HG02970 (cell line): ENCODE measurements around the gene PKD2L2.
"Not testable (repeated sequence)": the region's sequence is repeated elsewhere in the genome, so short reads cannot be mapped to it uniquely, and the experiment has no call there.

Experiments
- ATAC-seq: cut with Tn5 transposase; IDR thresholded peaks from one replicate; pipeline ENCODE4 v1.9.1; 2021; ENCODE audit warnings: mild to moderate bottlenecking, moderate library complexity, moderate number of reproducible peaks; ENCODE audit not compliant: unreplicated experiment, low FRiP score

Gene PKD2L2

DNA sequence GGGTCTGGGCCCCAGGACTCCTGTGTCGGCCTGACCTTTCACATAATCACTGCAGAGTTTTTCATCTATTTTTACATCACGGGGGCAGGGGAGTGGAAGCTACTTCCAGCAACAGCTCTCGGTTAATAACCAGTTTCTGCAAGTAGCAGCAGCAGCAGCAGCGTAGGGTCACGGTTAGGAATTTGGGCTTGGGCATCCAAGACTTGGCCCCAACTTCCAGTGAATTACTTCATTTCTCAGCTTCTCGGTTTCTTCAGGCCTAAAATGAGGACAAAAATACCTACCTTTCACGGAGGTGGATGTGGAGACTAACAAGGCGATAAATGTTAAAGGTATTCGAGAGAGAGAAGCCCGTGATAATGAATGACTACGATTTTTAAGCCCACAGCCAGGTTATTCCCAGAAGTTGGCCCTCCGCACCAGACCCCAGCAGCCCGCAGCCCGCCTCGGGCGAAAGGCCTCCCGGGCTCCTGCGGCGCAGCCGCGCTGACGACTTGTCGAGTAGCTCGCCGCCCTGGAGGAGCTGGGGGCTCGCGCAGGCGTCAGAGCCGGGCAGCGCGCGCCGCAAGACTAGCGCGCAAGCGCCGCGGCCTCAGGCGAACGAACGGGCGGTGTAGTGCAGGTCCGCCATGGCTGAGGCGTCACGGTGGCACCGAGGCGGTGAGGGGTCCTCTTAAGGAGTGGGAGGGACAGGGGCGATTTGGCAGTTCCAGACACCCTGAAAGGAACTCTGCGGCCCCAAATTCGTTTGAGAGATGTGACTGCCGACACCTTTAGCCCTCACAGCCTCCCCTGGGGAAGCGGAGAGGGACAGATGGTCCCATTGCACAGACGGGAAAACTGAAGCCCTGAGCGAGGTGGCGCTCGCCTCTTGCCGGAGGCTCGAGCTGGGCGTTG lies at the start of gene PKD2L2:
Gene PKD2L2 (plus strand): TSS at position 595 of the 897 bp plus-strand sequence. CDS start 35 bp downstream, at position 630.
- peak; percentile 91 for ATAC-seq

DNA sequence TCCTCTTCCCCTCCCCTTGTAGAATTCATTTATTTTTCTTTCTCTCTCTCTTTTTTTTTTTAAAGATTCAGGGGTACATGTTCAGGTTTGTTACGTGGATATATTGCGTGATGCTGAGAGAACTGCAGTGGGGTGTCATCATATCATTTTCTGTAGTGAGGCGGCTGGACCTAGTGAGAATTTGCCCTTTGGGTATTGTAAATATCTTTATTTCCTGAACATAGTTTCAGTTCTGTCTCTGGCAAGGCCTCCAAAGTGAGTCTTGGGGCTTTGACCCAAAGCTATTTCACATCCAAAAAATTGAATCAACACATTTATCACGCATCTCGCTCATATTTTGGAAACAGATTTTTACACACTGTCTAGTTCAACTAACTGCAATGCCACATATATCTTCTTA lies 47.0 kb upstream of the PKD2L2 start:
- no peak for ATAC-seq

DNA sequence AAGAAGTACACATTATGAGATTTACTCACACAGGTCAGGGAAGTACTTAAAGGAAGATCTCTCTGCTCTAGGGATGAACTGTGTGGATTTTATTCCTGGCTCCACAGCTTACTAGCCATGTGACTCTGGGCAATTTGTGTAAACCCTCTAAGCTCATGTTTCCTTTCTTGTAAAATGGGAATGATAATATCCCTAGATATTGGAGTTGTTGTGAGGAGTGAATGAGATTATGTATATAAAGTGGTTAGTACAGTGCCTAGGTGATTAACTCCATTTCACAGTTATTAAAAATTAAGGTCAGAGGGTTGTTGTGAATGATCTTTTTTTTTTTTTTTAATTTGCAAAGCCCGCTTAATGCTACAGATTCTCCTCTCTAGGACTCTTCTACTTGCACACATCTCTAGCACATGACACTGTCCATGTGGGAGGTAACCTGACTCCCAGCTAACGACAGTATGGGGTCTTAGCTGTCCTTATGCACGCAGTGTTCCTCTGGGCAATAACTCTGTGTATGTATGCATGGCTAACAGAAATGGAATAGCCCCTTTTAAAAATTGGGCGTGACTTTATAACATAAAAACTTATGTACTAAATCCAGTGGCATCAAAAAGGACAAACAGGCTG lies 45.5 kb upstream of the PKD2L2 start:
- ATAC-seq = no peak

DNA sequence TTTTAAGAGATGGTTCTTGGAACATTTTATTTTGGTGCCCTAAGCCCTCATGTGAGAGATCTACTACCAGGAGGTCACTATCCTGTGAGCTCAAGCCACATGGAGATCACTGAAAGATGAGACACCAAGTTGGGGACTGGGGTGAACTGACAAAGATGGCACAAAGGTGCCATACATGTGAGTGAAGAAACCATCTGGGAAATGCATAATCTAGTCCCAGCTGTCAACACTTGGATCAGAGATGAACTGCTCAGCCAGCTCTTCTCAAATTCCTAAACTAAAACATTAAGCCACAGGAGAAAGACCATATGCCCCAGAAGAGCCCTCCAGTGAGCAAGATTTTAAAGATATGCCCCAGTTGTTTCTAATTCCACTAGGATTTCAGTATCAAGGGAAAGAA lies 43.8 kb upstream of the PKD2L2 start:
- no peak for ATAC-seq

DNA sequence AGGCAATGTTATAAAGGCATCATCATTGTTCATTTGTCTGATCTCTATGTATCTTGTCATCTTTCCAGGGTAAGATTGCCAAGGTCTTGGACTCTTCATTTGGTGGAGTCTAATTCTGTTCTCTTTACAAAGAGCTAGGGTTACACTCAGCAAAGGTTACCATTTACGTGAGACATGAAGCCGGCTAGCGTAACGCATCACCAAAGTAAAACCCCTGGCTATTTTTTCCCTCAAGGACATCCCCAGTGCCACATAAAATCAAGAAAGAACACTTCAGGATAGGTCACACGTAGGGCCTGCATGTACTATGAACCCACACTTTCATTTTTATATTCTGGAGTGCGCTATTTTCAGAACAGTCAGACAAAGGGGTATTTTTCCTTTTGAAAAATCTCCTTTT lies 41.6 kb upstream of the PKD2L2 start:
- ATAC-seq = no peak

DNA sequence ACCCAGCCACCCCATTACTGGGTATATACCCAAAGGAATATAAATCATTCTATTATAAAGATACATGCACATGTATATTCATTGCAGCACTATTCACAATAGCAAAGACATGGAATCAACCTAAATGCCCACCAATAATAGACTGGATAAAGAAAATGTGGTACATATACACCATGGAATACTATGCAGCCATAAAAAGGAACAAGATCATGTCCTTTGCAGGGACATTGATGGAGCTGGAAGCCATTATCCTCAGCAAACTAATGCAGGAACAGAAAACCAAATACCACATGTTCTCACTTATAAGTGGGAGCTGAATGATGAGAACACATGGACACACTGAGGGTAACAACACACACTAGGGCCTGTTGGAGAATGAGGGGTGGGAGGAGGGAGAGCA lies 36.1 kb upstream of the PKD2L2 start:
- not testable (repeated sequence) for ATAC-seq

DNA sequence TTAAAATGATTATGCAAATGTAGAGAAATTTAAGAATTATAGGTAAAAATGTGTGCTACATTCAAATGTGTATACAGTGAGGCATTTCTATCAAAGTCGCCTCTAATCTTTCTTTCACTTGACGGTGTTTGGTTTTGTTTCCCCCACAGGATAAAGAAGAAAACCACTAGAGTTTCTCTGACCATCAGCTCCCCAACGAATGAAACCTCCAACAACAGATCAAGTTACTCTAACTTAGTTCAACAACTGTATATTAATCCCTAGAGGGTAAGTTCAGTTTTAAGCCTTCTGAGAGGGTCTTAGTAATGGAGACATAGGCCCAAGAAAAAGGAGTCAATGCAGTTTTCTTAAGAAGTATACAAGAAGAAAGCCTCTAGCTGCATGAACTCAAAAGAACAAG lies 33.1 kb upstream of the PKD2L2 start:
- ATAC-seq = no peak

DNA sequence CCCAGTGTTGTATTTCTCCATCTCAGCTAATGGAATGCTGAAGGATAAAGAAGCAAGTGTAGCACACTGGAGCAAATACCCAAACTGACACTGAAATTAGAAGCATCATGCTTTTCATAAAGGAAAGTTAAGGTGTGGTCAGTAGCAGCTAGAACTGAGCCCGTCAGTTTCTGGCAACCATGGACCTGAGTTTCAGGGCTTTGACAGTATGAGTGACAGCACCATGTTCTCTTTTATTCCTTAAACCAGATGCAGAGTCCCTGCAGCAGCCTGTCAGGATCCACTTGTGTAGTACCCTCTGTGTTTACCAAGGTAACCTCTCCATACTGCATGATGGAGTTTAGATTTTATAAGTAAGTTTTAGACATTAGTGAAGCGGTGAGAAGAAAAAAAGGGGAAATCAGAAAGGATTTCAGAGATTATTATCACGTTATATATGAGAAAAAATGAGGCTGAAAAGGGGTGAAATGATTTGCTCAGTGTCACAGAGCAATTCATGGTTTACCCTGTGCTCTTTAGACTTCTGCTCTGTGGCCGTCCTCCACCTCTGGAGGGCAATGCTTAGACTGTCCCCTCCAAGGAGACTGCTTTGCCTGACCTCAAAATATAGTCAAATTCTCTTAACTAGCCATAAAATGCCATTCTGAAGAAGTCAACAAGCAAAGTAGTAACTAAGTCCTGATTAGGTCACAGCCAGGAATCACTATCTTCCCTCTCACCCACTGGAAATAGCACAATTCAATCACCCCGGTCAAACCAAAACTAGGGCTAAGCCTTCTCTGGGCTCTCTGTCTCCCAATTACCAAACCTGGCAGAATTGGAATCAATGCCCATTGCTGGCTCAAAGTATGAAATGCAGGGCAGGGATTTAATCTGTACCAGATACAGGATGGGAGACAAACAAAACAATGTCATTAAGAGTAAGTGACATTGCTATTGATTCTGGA lies 32.1 kb upstream of the PKD2L2 start:
- no peak for ATAC-seq

DNA sequence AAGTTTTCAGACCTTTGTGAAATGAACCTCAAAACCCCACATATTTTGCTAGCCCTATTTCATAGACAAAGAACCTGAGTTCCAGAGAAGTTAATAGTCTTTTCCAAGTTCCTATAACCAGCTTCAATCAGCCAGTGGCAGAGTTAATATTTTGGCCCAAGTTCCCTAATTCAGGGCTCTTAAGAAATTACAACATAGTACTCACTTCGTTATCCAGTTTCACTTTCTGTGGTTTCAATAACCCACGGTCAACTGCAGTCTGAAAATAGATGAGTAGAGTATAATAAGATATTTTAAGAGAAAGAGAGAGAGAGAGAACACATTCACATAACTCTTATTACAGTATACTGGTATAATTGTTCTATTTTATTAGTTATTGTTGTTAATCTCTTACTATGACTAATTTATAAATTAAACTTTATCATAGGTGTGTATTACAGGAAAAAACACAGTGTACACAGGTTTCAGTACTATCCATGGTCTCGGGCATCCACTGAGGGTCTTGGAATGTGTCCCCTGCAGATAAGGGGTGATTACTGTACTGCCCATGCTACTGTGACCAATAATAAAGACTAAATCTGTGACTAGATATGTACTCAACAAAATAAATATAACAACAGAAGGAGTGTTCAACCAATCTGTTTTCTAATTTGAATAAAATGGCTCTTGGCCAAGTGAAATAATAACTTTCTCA lies 30.9 kb upstream of the PKD2L2 start:
- ATAC-seq = no peak

DNA sequence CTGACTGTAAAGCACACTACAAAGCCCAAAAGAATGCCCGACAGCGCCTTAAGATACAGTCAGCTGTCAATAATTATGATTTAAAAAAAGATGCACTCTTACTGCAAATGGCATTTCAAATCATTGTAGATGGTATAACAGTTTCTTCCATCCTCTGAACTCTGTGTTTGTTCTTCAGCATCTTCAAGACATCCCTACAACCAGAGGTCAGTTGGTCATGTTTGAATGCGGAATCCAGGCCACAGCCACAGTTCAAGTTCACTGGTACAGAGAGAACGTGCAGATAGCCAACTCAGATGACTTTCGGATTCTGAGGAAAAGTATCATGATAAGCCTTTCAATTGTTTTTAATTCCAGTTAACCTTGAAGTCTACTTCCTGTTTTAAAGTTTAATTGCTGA lies 30.3 kb upstream of the PKD2L2 start:
- no peak for ATAC-seq

DNA sequence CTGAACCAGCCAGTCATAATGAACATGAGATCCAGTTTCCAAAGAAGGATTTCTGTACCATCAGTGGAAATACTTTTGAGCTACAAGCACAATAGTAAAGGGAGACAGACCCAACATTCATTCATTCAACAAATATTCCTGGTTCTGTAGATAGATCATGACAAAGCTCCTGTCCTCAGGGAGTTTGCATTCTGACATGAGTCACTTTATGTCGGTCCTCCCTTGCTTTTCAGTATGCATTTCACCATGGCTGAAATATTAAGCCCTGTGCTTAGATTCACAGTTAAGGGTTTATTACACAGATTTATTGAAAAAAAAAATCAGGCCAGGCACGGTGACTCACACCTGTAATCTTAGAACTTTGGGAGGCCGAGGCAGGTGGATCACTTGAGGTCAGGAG lies 27.0 kb upstream of the PKD2L2 start:
- no peak for ATAC-seq

DNA sequence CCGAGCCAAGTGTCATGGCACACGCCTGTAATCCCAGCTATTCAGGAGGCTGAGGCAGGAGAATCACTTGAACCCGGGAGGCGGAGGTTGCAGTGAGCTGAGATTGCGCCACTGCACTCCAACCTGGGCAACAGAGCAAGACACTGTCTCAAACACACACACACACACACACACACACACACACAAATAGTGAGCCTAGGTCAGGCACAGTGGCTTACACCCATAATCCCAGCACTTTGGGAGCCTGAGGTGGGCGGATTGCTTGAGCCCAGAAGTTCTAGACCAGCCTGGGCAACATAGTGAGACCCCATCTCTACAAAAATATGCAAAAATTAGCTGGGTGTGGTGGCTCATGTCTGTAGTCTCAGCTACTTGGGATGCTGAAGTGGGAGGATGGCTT lies 25.6 kb upstream of the PKD2L2 start:
- not testable (repeated sequence) for ATAC-seq

DNA sequence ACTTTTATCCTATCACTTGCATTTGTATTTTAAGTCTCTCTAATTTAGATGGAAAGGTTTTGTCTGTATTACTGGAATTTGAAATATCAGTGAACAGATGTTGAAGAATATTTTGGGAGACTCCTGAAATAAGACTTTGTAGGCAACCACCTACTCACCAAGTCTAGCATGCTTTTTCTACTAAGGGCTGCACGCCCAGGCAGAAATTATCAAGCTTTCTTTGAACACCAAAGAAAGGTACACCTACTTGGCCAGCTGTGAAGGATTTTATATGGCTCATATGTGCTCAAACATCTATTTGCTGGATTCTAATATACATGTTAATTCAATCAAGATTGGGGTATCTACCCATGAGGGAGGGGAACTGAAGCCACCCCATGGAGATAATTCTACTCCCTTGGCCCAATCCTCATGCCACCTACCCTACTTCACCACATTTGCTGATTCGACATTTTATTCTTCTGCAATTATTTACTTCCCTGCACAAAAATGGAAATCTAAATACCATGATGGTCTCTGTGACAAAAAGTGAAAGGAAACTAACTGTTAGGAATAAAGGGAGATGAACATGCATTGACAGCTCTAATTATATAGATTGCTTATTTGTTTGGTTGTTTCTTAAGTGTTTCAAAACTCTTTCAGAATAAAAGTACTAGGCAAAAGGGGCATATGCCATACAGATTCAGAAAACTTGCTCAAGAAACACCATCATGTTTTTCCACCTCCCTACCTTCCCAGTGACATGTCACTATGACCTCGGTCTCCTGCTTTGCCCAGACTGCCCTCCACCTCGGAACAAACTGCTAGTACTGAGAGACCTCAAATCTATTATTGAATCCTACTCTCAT lies 22.5 kb upstream of the PKD2L2 start:
- ATAC-seq = no peak

DNA sequence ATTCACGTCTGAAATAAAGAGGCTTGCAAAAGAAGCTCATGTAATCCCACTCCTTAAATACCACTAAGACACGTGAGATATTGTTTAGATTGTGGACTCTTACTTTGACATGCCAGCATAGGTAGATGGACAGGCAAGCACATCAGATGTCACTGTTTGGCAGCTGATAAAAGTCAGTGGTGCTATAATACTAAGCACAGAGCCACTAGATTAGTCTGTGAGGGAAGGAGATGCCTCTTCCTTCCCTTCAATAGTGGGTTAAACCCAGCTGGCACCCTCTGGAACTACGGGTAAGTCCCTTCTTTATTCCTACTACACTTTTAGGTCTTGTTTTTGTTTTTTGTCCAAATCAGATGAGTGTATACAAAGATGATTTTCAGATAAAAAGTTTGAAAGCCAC lies 21.6 kb upstream of the PKD2L2 start, which contains the start of gene MYOT:
Gene MYOT (plus strand): TSS at position 197 of the 400 bp plus-strand sequence. CDS start 2,792 bp downstream, outside the sequence.
- ATAC-seq = no peak

DNA sequence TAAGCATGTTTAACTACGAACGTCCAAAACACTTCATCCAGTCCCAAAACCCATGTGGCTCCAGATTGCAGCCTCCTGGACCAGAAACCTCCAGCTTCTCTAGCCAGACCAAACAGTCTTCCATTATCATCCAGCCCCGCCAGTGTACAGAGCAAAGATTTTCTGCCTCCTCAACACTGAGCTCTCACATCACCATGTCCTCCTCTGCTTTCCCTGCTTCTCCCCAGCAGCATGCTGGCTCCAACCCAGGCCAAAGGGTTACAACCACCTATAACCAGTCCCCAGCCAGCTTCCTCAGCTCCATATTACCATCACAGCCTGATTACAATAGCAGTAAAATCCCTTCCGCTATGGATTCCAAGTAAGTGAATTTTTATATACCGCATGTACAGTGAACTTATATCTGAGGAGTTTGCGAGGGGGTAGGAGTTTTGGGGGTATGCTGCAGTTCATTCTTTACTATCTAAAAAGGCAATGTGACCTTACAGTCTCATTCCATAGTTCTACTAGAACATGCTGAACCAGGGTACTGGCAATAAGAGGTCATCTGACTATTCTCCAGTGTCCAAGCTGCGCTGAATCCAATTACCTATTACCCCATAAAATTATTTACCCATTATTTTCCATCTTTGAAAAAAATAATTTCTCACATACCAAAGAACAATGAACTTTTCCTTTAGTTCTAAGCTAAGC lies 18.5 kb upstream of the PKD2L2 start:
- ATAC-seq = no peak

DNA sequence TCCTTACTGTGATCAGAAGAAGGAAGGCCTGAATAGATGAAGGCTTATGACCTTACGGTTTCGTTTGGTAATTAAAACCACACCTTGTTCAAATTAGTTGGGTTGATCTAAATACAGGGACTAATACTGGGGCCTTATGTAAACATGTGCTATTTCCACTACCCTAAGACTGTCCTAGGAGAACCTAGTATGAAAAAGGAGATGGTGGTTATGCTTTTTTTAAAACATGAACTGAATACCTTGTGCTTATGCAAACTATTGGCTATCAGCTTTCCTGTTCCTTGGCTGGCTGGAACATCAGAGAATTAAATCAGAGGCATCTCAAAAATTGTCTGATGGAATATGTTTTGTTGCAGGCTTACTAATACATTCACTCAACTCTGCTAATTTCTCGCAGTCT lies 17.7 kb upstream of the PKD2L2 start:
- ATAC-seq = no peak

DNA sequence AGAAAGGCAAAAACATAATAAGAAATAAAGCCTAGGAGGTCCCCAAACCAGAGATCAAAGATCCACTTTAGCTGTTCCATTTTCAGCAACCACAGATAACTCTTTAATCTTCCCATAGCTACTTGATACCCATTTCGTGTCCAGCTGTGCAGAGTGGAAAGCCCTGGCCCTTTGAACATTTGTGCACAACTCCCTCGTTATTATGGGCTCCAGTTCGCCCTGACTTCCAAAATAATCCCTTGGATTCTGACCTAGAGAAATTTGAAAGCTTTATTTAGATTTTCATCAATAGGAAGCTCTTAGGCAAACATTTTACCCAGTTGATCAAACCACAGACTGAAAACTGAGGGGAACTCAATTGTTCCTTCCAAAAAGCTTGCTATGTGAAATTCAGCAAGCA lies 16.8 kb upstream of the PKD2L2 start:
- no peak for ATAC-seq

DNA sequence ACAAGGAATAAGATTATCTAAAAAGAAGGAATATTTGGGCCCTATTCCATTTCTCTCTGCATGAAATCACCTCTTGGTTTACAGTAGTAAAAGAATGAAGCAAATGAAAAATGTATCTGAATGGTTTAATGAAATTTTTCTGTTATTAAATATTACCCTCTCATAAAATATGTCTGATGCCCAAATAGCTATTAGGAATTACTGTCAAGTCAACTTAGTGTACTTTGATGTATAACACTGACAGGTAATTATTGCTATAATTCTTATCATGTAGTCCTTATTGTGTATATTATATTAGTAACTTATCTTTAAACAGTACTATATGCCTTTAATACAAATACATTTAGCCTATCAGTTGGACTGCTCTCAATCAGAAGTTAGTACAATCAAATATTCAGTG lies 13.2 kb upstream of the PKD2L2 start:
- ATAC-seq = no peak

DNA sequence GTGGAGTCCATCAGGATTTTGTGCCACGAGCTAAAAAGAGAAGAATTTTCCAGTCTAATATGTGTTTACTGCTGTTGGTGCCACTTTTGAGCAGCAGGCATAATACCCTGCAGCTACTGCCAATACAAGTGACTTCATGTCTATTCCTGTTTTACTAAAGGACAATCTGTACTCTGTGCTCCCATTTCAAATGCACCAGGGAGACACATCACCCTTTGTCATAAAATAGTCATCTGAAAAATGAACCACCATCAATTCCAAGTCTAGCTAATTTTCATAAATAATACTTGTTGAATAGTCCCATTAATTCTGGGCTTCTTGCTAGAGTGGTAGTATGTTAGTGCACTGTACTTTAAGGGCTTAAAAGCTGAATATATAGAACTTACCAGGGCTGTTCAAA lies 8.9 kb upstream of the PKD2L2 start:
- no peak for ATAC-seq
